Osteoblast (primary cell): ENCODE results near the gene SIK2. TPM values are rescaled to one million over a fixed set of nuclear protein-coding genes. Genes with fewer than 3 reads are reported as not detected.

Experiments
- DNase-seq: peaks from one replicate; pipeline ENCODE4 v3.0.0; 2011; ENCODE audit warnings: low spot score, mixed read lengths; ENCODE audit not compliant: insufficient read length; ENCODE audit errors: missing footprints
- H2AFZ ChIP-seq: 2 replicates; pipeline ENCODE4 v1.6.0; 2011; ENCODE audit warnings: mild to moderate bottlenecking, low read length
- H3K27ac ChIP-seq: 2 replicates; pipeline ENCODE4 v1.5.1; 2011; ENCODE audit warnings: mild to moderate bottlenecking, low read depth, low read length, moderate library complexity
- H3K27me3 ChIP-seq: 2 replicates; pipeline ENCODE4 v1.6.0; 2012; ENCODE audit warnings: mild to moderate bottlenecking, control low read depth, inconsistent platforms, low read length, moderate library complexity; ENCODE audit not compliant: insufficient read depth
- H3K36me3 ChIP-seq: 2 replicates; pipeline ENCODE4 v1.5.1; 2011; ENCODE audit warnings: mild to moderate bottlenecking, low read length, control low read depth, moderate library complexity; ENCODE audit not compliant: insufficient read depth
- H3K4me1 ChIP-seq: 2 replicates; pipeline ENCODE4 v1.5.1; 2011; ENCODE audit warnings: mild to moderate bottlenecking, low read length, control low read depth, moderate library complexity; ENCODE audit not compliant: insufficient read depth
- H3K4me2 ChIP-seq: 2 replicates; pipeline ENCODE4 v1.6.0; 2011; ENCODE audit warnings: mild to moderate bottlenecking, low read length; ENCODE audit not compliant: insufficient read depth
- H3K4me3 ChIP-seq: fragments of 200-600 bp; sonication (generic); 3 replicates; pipeline ENCODE4 v1.5.1; 2012; ENCODE audit warnings: mild to moderate bottlenecking, low read length, inconsistent platforms; ENCODE audit not compliant: insufficient read depth
- H3K79me2 ChIP-seq: 2 replicates; pipeline ENCODE4 v1.6.0; 2012; ENCODE audit warnings: mild to moderate bottlenecking, low read length, control low read depth, inconsistent platforms; ENCODE audit not compliant: insufficient read depth
- H3K9me3 ChIP-seq: 2 replicates; pipeline ENCODE4 v1.5.1; 2011; ENCODE audit warnings: low read depth, low read length, control low read depth
- H4K20me1 ChIP-seq: 2 replicates; pipeline ENCODE4 v1.6.0; 2012; ENCODE audit warnings: mild to moderate bottlenecking, low read length, control low read depth; ENCODE audit not compliant: insufficient read depth
- CTCF ChIP-seq: IDR thresholded peaks from 2 replicates; pipeline ENCODE4 v1.5.1; 2011; ENCODE audit warnings: mild to moderate bottlenecking, low read depth, low read length, moderate library complexity; ENCODE audit errors: extremely low read depth
- total RNA-seq: library from RNA; depleted of rRNA; stranded (reverse); fragments of >200 nt; gene quantifications from 2 replicates; pipeline ENCODE4 v1.2.3, GENCODE V29; 2012

Gene SIK2
- total RNA-seq, 1 donor: 17.7 TPM

- Histone ChIP-seq H3K4me2 (peak overlapping the region; percentile 62), H2AFZ (peak overlapping the region; percentile 71), H3K27me3 (no peaks in the 10 kb centered on the region), H3K4me1 (peaks cover 13% of the 10 kb centered on the region), H4K20me1 (no peaks in the 10 kb centered on the region), H3K27ac (no peak overlapping the region), H3K9me3 (no peaks in the 10 kb centered on the region), H3K4me3 (no peak overlapping the region), H3K36me3 (no peaks in the 10 kb centered on the region), H3K79me2 (no peaks in the 10 kb centered on the region)
- DNase-seq: no peak
- TF ChIP-seq CTCF: no peak
These were observed 27.6 kb upstream of the SIK2 start for GRCh38 chr11:111574373-111575225.

- H3K36me3 ChIP-seq: no peaks in the 10 kb centered on the region
- no peak overlapping the region for H3K27ac ChIP-seq
- TF ChIP-seq CTCF: no peak
- DNase-seq: no peak
- H3K4me1 ChIP-seq: peaks cover 10% of the 10 kb centered on the region
- no peaks in the 10 kb centered on the region for H3K79me2 ChIP-seq
- no peak overlapping the region for H2AFZ ChIP-seq
- H3K9me3 ChIP-seq: no peaks in the 10 kb centered on the region
- no peak overlapping the region for H3K4me3 ChIP-seq
- no peaks in the 10 kb centered on the region for H3K27me3 ChIP-seq
- H4K20me1 ChIP-seq: no peaks in the 10 kb centered on the region
- no peak overlapping the region for H3K4me2 ChIP-seq
These were observed 26.5 kb upstream of the SIK2 start for GRCh38 chr11:111575740-111576139.

GRCh38 chr11:111577821-111578220, 24.4 kb upstream of the SIK2 start:
- no peaks in the 10 kb centered on the region for H3K79me2 ChIP-seq
- H3K4me3 ChIP-seq: no peak overlapping the region
- no peaks in the 10 kb centered on the region for H4K20me1 ChIP-seq
- no peak overlapping the region for H3K4me2 ChIP-seq
- no peaks in the 10 kb centered on the region for H3K36me3 ChIP-seq
- no peak overlapping the region for H2AFZ ChIP-seq
- peaks cover 5% of the 10 kb centered on the region for H3K4me1 ChIP-seq
- DNase-seq: no peak
- TF ChIP-seq CTCF: no peak
- H3K27me3 ChIP-seq: no peaks in the 10 kb centered on the region
- H3K9me3 ChIP-seq: no peaks in the 10 kb centered on the region
- H3K27ac ChIP-seq: no peak overlapping the region

GRCh38 chr11:111581341-111581740, 20.9 kb upstream of the SIK2 start:
- Histone ChIP-seq H3K79me2 (no peaks in the 10 kb centered on the region), H2AFZ (no peak overlapping the region), H3K4me2 (no peak overlapping the region), H3K27ac (no peak overlapping the region), H3K9me3 (no peaks in the 10 kb centered on the region), H3K4me3 (no peak overlapping the region), H3K36me3 (no peaks in the 10 kb centered on the region), H4K20me1 (no peaks in the 10 kb centered on the region), H3K4me1 (peaks cover 4% of the 10 kb centered on the region), H3K27me3 (no peaks in the 10 kb centered on the region)
- no peak for DNase-seq
- TF ChIP-seq CTCF: no peak
